ENCODE results near the gene GSS. TPM values are rescaled to one million over a fixed set of nuclear protein-coding genes. Genes with fewer than 3 reads are reported as not detected.

Gene GSS
- total RNA-seq, 1 donor from 2014 or later = 18.3 TPM

GRCh38 chr20:34986311-34987287 is 31.0 kb upstream of the GSS start:
- H3K9me3 ChIP-seq (ENCODE audit: control insufficient read depth in 3 of 3, low read length in 3 of 3) = no peaks in the 10 kb centered on the region
- peaks cover 10 to 17% (median 11%) of the 10 kb centered on the region in 3 donors for H3K27me3 ChIP-seq (ENCODE audit: control insufficient read depth in 3 of 3, insufficient read depth in 3 of 3, low read length in 3 of 3)
- peak overlapping the region; percentile 38 to 74 (median 43) for H3K9ac ChIP-seq (ENCODE audit: low read depth in 1 of 3, low read length in 3 of 3)
- peak overlapping the region in 2 of 3 donors; percentile 27 to 45 for H3K4me3 ChIP-seq (ENCODE audit: low read length in 3 of 3)
- H3K27ac ChIP-seq (ENCODE audit: low read depth, low read length) = no peak overlapping the region
- peaks cover 30 to 82% (median 77%) of the 10 kb centered on the region in 3 donors for H3K4me1 ChIP-seq (ENCODE audit: control insufficient read depth in 3 of 3, insufficient read depth in 3 of 3, low read length in 3 of 3)
- H3K36me3 ChIP-seq (ENCODE audit: control insufficient read depth in 3 of 3, insufficient read depth in 3 of 3, low read length in 3 of 3) = peaks cover 8 to 61% (median 25%) of the 10 kb centered on the region in 3 donors

GRCh38 chr20:34985461-34986310 is 30.1 kb upstream of the GSS start:
- H3K9me3 ChIP-seq (ENCODE audit: control insufficient read depth in 3 of 3, low read length in 3 of 3) = no peaks in the 10 kb centered on the region
- H3K4me1 ChIP-seq (ENCODE audit: control insufficient read depth in 3 of 3, insufficient read depth in 3 of 3, low read length in 3 of 3) = peaks cover 37 to 85% (median 83%) of the 10 kb centered on the region in 3 donors
- peak overlapping the region in 1 of 3 donors; percentile 45 for H3K4me3 ChIP-seq (ENCODE audit: low read length in 3 of 3)
- no peak overlapping the region for H3K27ac ChIP-seq (ENCODE audit: low read depth, low read length)
- H3K36me3 ChIP-seq (ENCODE audit: control insufficient read depth in 3 of 3, insufficient read depth in 3 of 3, low read length in 3 of 3) = peaks cover 7 to 53% (median 18%) of the 10 kb centered on the region in 3 donors
- H3K27me3 ChIP-seq (ENCODE audit: control insufficient read depth in 3 of 3, insufficient read depth in 3 of 3, low read length in 3 of 3) = peaks cover 10 to 17% (median 11%) of the 10 kb centered on the region in 3 donors
- H3K9ac ChIP-seq (ENCODE audit: low read depth in 1 of 3, low read length in 3 of 3) = peak overlapping the region in 2 of 3 donors; percentile 43 to 74

- H3K9me3 ChIP-seq (ENCODE audit: control insufficient read depth in 3 of 3, low read length in 3 of 3) = no peaks in the 10 kb centered on the region
- H3K27ac ChIP-seq (ENCODE audit: low read depth, low read length) = peak overlapping the region; percentile 25
- H3K4me1 ChIP-seq (ENCODE audit: control insufficient read depth in 3 of 3, insufficient read depth in 3 of 3, low read length in 3 of 3) = peaks cover 37 to 85% (median 78%) of the 10 kb centered on the region in 3 donors
- peaks cover 4 to 51% (median 11%) of the 10 kb centered on the region in 3 donors for H3K36me3 ChIP-seq (ENCODE audit: control insufficient read depth in 3 of 3, insufficient read depth in 3 of 3, low read length in 3 of 3)
- peaks cover 10 to 17% (median 11%) of the 10 kb centered on the region in 3 donors for H3K27me3 ChIP-seq (ENCODE audit: control insufficient read depth in 3 of 3, insufficient read depth in 3 of 3, low read length in 3 of 3)
- H3K9ac ChIP-seq (ENCODE audit: low read depth in 1 of 3, low read length in 3 of 3) = peak overlapping the region in 1 of 3 donors; percentile 74
- H3K4me3 ChIP-seq (ENCODE audit: low read length in 3 of 3) = no peak overlapping the region
Measured at GRCh38 chr20:34984756-34985261, 29.2 kb upstream of the GSS start.

- Histone ChIP-seq H3K36me3 (ENCODE audit: control insufficient read depth in 3 of 3, insufficient read depth in 3 of 3, low read length in 3 of 3) (peaks cover 0 to 49% (median 5%) of the 10 kb centered on the region in 3 donors), H3K9me3 (ENCODE audit: control insufficient read depth in 3 of 3, low read length in 3 of 3) (no peaks in the 10 kb centered on the region), H3K4me3 (ENCODE audit: low read length in 3 of 3) (peak overlapping the region in 1 of 3 donors; percentile 35), H3K9ac (ENCODE audit: low read depth in 1 of 3, low read length in 3 of 3) (peak overlapping the region in 1 of 3 donors; percentile 60), H3K27ac (ENCODE audit: low read depth, low read length) (peak overlapping the region; percentile 25), H3K27me3 (ENCODE audit: control insufficient read depth in 3 of 3, insufficient read depth in 3 of 3, low read length in 3 of 3) (peaks cover 10 to 17% (median 11%) of the 10 kb centered on the region in 3 donors), H3K4me1 (ENCODE audit: control insufficient read depth in 3 of 3, insufficient read depth in 3 of 3, low read length in 3 of 3) (peaks cover 38 to 80% (median 74%) of the 10 kb centered on the region in 3 donors)
Measured at GRCh38 chr20:34983995-34984735, 28.6 kb upstream of the GSS start.

GRCh38 chr20:34983089-34983820 is 27.6 kb upstream of the GSS start:
- Histone ChIP-seq H3K4me3 (ENCODE audit: low read length in 3 of 3) (peak overlapping the region in 1 of 3 donors; percentile 29), H3K27ac (ENCODE audit: low read depth, low read length) (peak overlapping the region; percentile 52), H3K9ac (ENCODE audit: low read depth in 1 of 3, low read length in 3 of 3) (peak overlapping the region in 2 of 3 donors; percentile 11 to 62), H3K27me3 (ENCODE audit: control insufficient read depth in 3 of 3, insufficient read depth in 3 of 3, low read length in 3 of 3) (peaks cover 10 to 17% (median 11%) of the 10 kb centered on the region in 3 donors), H3K9me3 (ENCODE audit: control insufficient read depth in 3 of 3, low read length in 3 of 3) (no peaks in the 10 kb centered on the region), H3K36me3 (ENCODE audit: control insufficient read depth in 3 of 3, insufficient read depth in 3 of 3, low read length in 3 of 3) (peaks cover 0 to 50% (median 2%) of the 10 kb centered on the region in 3 donors), H3K4me1 (ENCODE audit: control insufficient read depth in 3 of 3, insufficient read depth in 3 of 3, low read length in 3 of 3) (peaks cover 46 to 78% (median 75%) of the 10 kb centered on the region in 3 donors)

GRCh38 chr20:34982270-34983088 is 26.9 kb upstream of the GSS start:
- H3K4me3 ChIP-seq (ENCODE audit: low read length in 3 of 3) = peak overlapping the region in 2 of 3 donors; percentile 33 to 61
- no peaks in the 10 kb centered on the region for H3K9me3 ChIP-seq (ENCODE audit: control insufficient read depth in 3 of 3, low read length in 3 of 3)
- H3K9ac ChIP-seq (ENCODE audit: low read depth in 1 of 3, low read length in 3 of 3) = peak overlapping the region in 2 of 3 donors; percentile 30 to 62
- H3K36me3 ChIP-seq (ENCODE audit: control insufficient read depth in 3 of 3, insufficient read depth in 3 of 3, low read length in 3 of 3) = peaks cover 0 to 47% (median 0%) of the 10 kb centered on the region in 3 donors
- peaks cover 53 to 76% (median 72%) of the 10 kb centered on the region in 3 donors for H3K4me1 ChIP-seq (ENCODE audit: control insufficient read depth in 3 of 3, insufficient read depth in 3 of 3, low read length in 3 of 3)
- peak overlapping the region; percentile 52 for H3K27ac ChIP-seq (ENCODE audit: low read depth, low read length)
- peaks cover 10 to 17% (median 11%) of the 10 kb centered on the region in 3 donors for H3K27me3 ChIP-seq (ENCODE audit: control insufficient read depth in 3 of 3, insufficient read depth in 3 of 3, low read length in 3 of 3)

- H3K36me3 ChIP-seq (ENCODE audit: control insufficient read depth in 3 of 3, insufficient read depth in 3 of 3, low read length in 3 of 3) = peaks cover 0 to 34% (median 0%) of the 10 kb centered on the region in 3 donors
- peak overlapping the region; percentile 77 for H3K27ac ChIP-seq (ENCODE audit: low read depth, low read length)
- peaks cover 51 to 67% (median 65%) of the 10 kb centered on the region in 3 donors for H3K4me1 ChIP-seq (ENCODE audit: control insufficient read depth in 3 of 3, insufficient read depth in 3 of 3, low read length in 3 of 3)
- H3K4me3 ChIP-seq (ENCODE audit: low read length in 3 of 3) = peak overlapping the region in 2 of 3 donors; percentile 39 to 68
- H3K9ac ChIP-seq (ENCODE audit: low read depth in 1 of 3, low read length in 3 of 3) = peak overlapping the region in 2 of 3 donors; percentile 6 to 66
- no peaks in the 10 kb centered on the region for H3K9me3 ChIP-seq (ENCODE audit: control insufficient read depth in 3 of 3, low read length in 3 of 3)
- H3K27me3 ChIP-seq (ENCODE audit: control insufficient read depth in 3 of 3, insufficient read depth in 3 of 3, low read length in 3 of 3) = peaks cover 10 to 17% (median 11%) of the 10 kb centered on the region in 3 donors
Measured at GRCh38 chr20:34980543-34981233, 25.1 kb upstream of the GSS start.
